Measurements from ENCODE around the gene SPATA7. TPM values are rescaled to one million over a fixed set of nuclear protein-coding genes. Genes with fewer than 3 reads are reported as not detected.
A peak's percentile ranks its signal among the peaks of the same experiment; 100 is the strongest.
"Not testable (repeated sequence)": the region's sequence is repeated elsewhere in the genome, so short reads cannot be mapped to it uniquely, and the experiment has no call there.

The SPATA7 gene
- total RNA-seq: 15.1 and 18.6 TPM in 2 replicates

- DNase-seq (ENCODE audit: extremely low read depth, low read depth, low spot score): peak; percentile 39
Measured at GRCh38 chr14:88385212-88386101, at the start of gene SPATA7. Gene SPATA7 (plus strand): TSS chr14:88385657. CDS start chr14:88385819, 162 bp downstream.

- DNase-seq (ENCODE audit: extremely low read depth, low read depth, low spot score): no peak
Measured at GRCh38 chr14:88340357-88340756, 45.1 kb upstream of the SPATA7 start.

GRCh38 chr14:88342980-88343379 is 42.5 kb upstream of the SPATA7 start:
- no peak for DNase-seq (ENCODE audit: extremely low read depth, low read depth, low spot score)

GRCh38 chr14:88346048-88346639 is 39.3 kb upstream of the SPATA7 start:
- no peak for DNase-seq (ENCODE audit: extremely low read depth, low read depth, low spot score)

- DNase-seq (ENCODE audit: extremely low read depth, low read depth, low spot score): no peak
Measured at GRCh38 chr14:88348546-88348945, 36.9 kb upstream of the SPATA7 start.

GRCh38 chr14:88351966-88352691 is 33.3 kb upstream of the SPATA7 start:
- no peak for DNase-seq (ENCODE audit: extremely low read depth, low read depth, low spot score)

GRCh38 chr14:88352698-88353097 is 32.8 kb upstream of the SPATA7 start:
- DNase-seq (ENCODE audit: extremely low read depth, low read depth, low spot score): no peak

GRCh38 chr14:88354358-88354757 is 31.1 kb upstream of the SPATA7 start:
- no peak for DNase-seq (ENCODE audit: extremely low read depth, low read depth, low spot score)

GRCh38 chr14:88359500-88359899 is 26.0 kb upstream of the SPATA7 start:
- no peak for DNase-seq (ENCODE audit: extremely low read depth, low read depth, low spot score)

GRCh38 chr14:88363644-88364043 is 21.8 kb upstream of the SPATA7 start:
- DNase-seq (ENCODE audit: extremely low read depth, low read depth, low spot score): no peak

GRCh38 chr14:88364710-88365413 is 20.6 kb upstream of the SPATA7 start:
- DNase-seq (ENCODE audit: extremely low read depth, low read depth, low spot score): no peak

- DNase-seq (ENCODE audit: extremely low read depth, low read depth, low spot score): no peak
Measured at GRCh38 chr14:88369496-88369895, 16.0 kb upstream of the SPATA7 start.

GRCh38 chr14:88379706-88380343 is 5.6 kb upstream of the SPATA7 start:
- no peak for DNase-seq (ENCODE audit: extremely low read depth, low read depth, low spot score)

- no peak for DNase-seq (ENCODE audit: extremely low read depth, low read depth, low spot score)
Measured at GRCh38 chr14:88380405-88380804, 5.1 kb upstream of the SPATA7 start.

- not testable (repeated sequence) for DNase-seq (ENCODE audit: extremely low read depth, low read depth, low spot score)
Measured at GRCh38 chr14:88381634-88382033, 3.8 kb upstream of the SPATA7 start.

- DNase-seq (ENCODE audit: extremely low read depth, low read depth, low spot score): no peak
Measured at GRCh38 chr14:88384718-88385117, 739 bp upstream of the SPATA7 start.

GRCh38 chr14:88386256-88386794 is 868 bp downstream of the SPATA7 start:
- no peak for DNase-seq (ENCODE audit: extremely low read depth, low read depth, low spot score)

- no peak for DNase-seq (ENCODE audit: extremely low read depth, low read depth, low spot score)
Measured at GRCh38 chr14:88388741-88389282, 3.4 kb downstream of the SPATA7 start.

- DNase-seq (ENCODE audit: extremely low read depth, low read depth, low spot score): no peak
Measured at GRCh38 chr14:88392609-88393008, 7.2 kb downstream of the SPATA7 start.

GRCh38 chr14:88411039-88411438 is 25.6 kb downstream of the SPATA7 start:
- no peak for DNase-seq (ENCODE audit: extremely low read depth, low read depth, low spot score)
